Endothelial cell of umbilical vein (primary cell): ENCODE results near the gene SAMD9L. TPM values are rescaled to one million over a fixed set of nuclear protein-coding genes. Genes with fewer than 3 reads are reported as not detected.

Experiments
- BruUV-seq: library from RNA; stranded (reverse); fragments of 400-500 nt; replicated peaks from 2 replicates; lab custom pipeline; 2021; lab: Mats Ljungman, UMichigan
- CTCF ChIA-PET: fragments of 300-600, 350-600 bp; sonication (Branson Sonifier 250); formaldehyde crosslinking; loops from one replicate; lab custom pipeline; 2021; ENCODE audit warnings: antibody characterized with exemption, inconsistent platforms; lab: Charles Lee
- POLR2A ChIA-PET: fragments of 300-600, 350-600 bp; sonication (Branson Sonifier 250); formaldehyde crosslinking; loops from one replicate; lab custom pipeline; 2021; ENCODE audit warnings: antibody characterized with exemption, inconsistent platforms; lab: Charles Lee
- DNase-seq: peaks from one replicate; pipeline ENCODE4 v3.0.0-alpha.2; 2011; ENCODE audit warnings: low read depth, low spot score
- FAIRE-seq: peaks from 2 replicates; lab custom pipeline; 2011; peaks lifted over from hg19 to GRCh38; lab: Jason Lieb, UNC
- H2AFZ ChIP-seq: 2 replicates; pipeline ENCODE4 v1.6.0; 2012; ENCODE audit warnings: low read depth, low read length, control low read depth, inconsistent platforms
- H3K27ac ChIP-seq: 2 replicates; pipeline ENCODE4 v1.5.1; 2011; ENCODE audit warnings: low read depth, mild to moderate bottlenecking, control low read depth, low read length, moderate library complexity; ENCODE audit not compliant: insufficient read depth
- H3K27me3 ChIP-seq, 2 experiments: 2 replicates each; pipeline versions ENCODE4 v1.6.0 to v1.6.1; 2011; ENCODE audit warnings: low read length in 2 of 2, mixed read lengths in 1 of 2; ENCODE audit not compliant: control insufficient read depth in 2 of 2, insufficient read depth in 2 of 2
- H3K36me3 ChIP-seq, 2 experiments: 2 replicates in 1 of 2; 3 replicates in 1 of 2; pipeline ENCODE4 v1.5.1; 2011; ENCODE audit warnings: low read length in 2 of 2, mild to moderate bottlenecking in 1 of 2, moderate library complexity in 1 of 2; ENCODE audit not compliant: control insufficient read depth in 2 of 2, insufficient read depth in 2 of 2; ENCODE audit errors: extremely low read depth in 1 of 2
- H3K4me1 ChIP-seq: 3 replicates; pipeline ENCODE4 v1.5.1; 2011; ENCODE audit warnings: mild to moderate bottlenecking, low read length; ENCODE audit not compliant: control insufficient read depth, insufficient read depth; ENCODE audit errors: extremely low read depth
- H3K4me2 ChIP-seq: 2 replicates; pipeline ENCODE4 v1.6.1; 2011; ENCODE audit warnings: low read length, control low read depth, mixed read lengths; ENCODE audit not compliant: insufficient read depth
- H3K4me3 ChIP-seq, 3 experiments: fragments of 200-600 bp in 1 of 3; sonication (generic), shearing (Covaris generic) in 1 of 3; replicated peaks in 1 of 3; 2 replicates each; pipeline ENCODE4 v1.5.1; 2011 to 2016; ENCODE audit warnings: control low read depth in 3 of 3, low read length in 3 of 3, mild to moderate bottlenecking in 2 of 3, inconsistent platforms in 1 of 3, low read depth in 1 of 3, moderate library complexity in 1 of 3; ENCODE audit not compliant: insufficient read depth in 1 of 3
- H3K79me2 ChIP-seq: 2 replicates; pipeline ENCODE4 v1.6.0; 2012; ENCODE audit warnings: low read length, inconsistent platforms; ENCODE audit not compliant: control insufficient read depth, insufficient read depth
- H3K9ac ChIP-seq: replicated peaks from 2 replicates; pipeline ENCODE3; 2011; ENCODE audit warnings: low read length, control low read depth; ENCODE audit not compliant: insufficient read depth; ENCODE audit errors: extremely low read depth
- H3K9me1 ChIP-seq: replicated peaks from 3 replicates; pipeline ENCODE4 v1.6.0; 2011; ENCODE audit warnings: mild to moderate bottlenecking, low read length; ENCODE audit not compliant: control insufficient read depth, insufficient read depth; ENCODE audit errors: extremely low read depth
- H3K9me3 ChIP-seq: replicated peaks from 2 replicates; pipeline ENCODE4 v1.5.1; 2012; ENCODE audit warnings: low read length, inconsistent platforms; ENCODE audit not compliant: control insufficient read depth, insufficient read depth
- H4K20me1 ChIP-seq: replicated peaks from 2 replicates; pipeline ENCODE3; 2011; ENCODE audit warnings: mild to moderate bottlenecking, low read length; ENCODE audit not compliant: control insufficient read depth, insufficient read depth; ENCODE audit errors: extremely low read depth
- CTCF ChIP-seq, 2 donors: IDR thresholded peaks; 1 replicate in 1 of 2; 2 replicates in 1 of 2; pipeline ENCODE4 v1.5.1; 2011; ENCODE audit warnings: low read length in 2 of 2, mild to moderate bottlenecking in 2 of 2, moderate library complexity in 2 of 2, control low read depth in 1 of 2, inconsistent platforms in 1 of 2, low read depth in 1 of 2; ENCODE audit not compliant: insufficient read depth in 1 of 2; ENCODE audit errors: extremely low read depth in 1 of 2
- EZH2 ChIP-seq: IDR thresholded peaks from 2 replicates; pipeline ENCODE4 v1.6.1; 2012; ENCODE audit warnings: borderline replicate concordance, low read depth, mild to moderate bottlenecking, moderate library complexity, low read length, inconsistent platforms; ENCODE audit not compliant: severe bottlenecking
- FOS ChIP-seq: IDR thresholded peaks from 2 replicates; pipeline ENCODE4 v1.6.1; 2011; ENCODE audit warnings: mild to moderate bottlenecking, low read length, moderate library complexity, borderline replicate concordance; ENCODE audit not compliant: insufficient read depth
- GATA2 ChIP-seq: IDR thresholded peaks from 2 replicates; pipeline ENCODE4 v1.7.0; 2011; ENCODE audit warnings: low read depth, mild to moderate bottlenecking, moderate library complexity, mixed read lengths, low read length; ENCODE audit not compliant: insufficient read length, insufficient read depth
- JUN ChIP-seq: IDR thresholded peaks from 2 replicates; pipeline ENCODE4 v1.6.1; 2011; ENCODE audit warnings: borderline replicate concordance, low read depth; ENCODE audit not compliant: insufficient read length, insufficient read depth
- MAX ChIP-seq: IDR thresholded peaks from 2 replicates; pipeline ENCODE4 v1.6.1; 2011; ENCODE audit not compliant: insufficient read depth, insufficient read length
- MYC ChIP-seq: IDR thresholded peaks from one replicate; pipeline ENCODE4 v1.6.1; 2011; ENCODE audit warnings: mild to moderate bottlenecking, low read depth, low read length
- POLR2A ChIP-seq: IDR thresholded peaks from 2 replicates; pipeline ENCODE4 v1.6.1; 2012; ENCODE audit warnings: low read depth, mild to moderate bottlenecking, control low read depth, low read length
- POLR2AphosphoS5 ChIP-seq: IDR thresholded peaks from 2 replicates; pipeline ENCODE4 v1.6.1; 2012; ENCODE audit warnings: low read depth, mild to moderate bottlenecking, control low read depth, low read length, moderate library complexity; ENCODE audit not compliant: insufficient read depth
- dilution Hi-C: fragments of 300-500 bp; cut with MboI; formaldehyde crosslinking; loops from one replicate; pipeline ENCODE4 v1.15.0; 2019; ENCODE audit warnings: low sequenced_read_pairs; ENCODE audit not compliant: extremely low pct_ligation_motif_present
- intact Hi-C: fragments of 100-400 bp; cut with micrococcal nuclease; formaldehyde crosslinking; loops from one replicate; pipeline ENCODE4 v1.10.0; 2022
- polyA plus RNA-seq, 4 experiments: library from polyadenylated mRNA; depleted of rRNA in 3 of 4; stranded (reverse) in 3 of 4; unstranded in 1 of 4; fragments of >200 nt; gene quantifications; 2 replicates each; pipeline versions ENCODE4 v1.2.1 to v1.2.3, GENCODE V29; 2011 to 2012; ENCODE audit warnings: missing spikeins in 1 of 4
- total RNA-seq: library from RNA; stranded (reverse); gene quantifications from 2 replicates; pipeline ENCODE4 v1.2.3, GENCODE V29; 2021

Gene SAMD9L
- total and polyA plus RNA-seq, 2 donors (not counting 3 experiments of a cell fraction or from before 2014, with no cell fraction given) = 2.7 to 14.9 TPM

- Histone ChIP-seq H3K79me2 (no peaks in the 10 kb centered on the region), H3K9me3 (no peaks in the 10 kb centered on the region), H3K4me2 (no peak overlapping the region), H3K27ac (no peak overlapping the region), H3K27me3 (peaks cover 7 to 38% of the 10 kb centered on the region in 2 experiments), H2AFZ (no peak overlapping the region), H4K20me1 (no peaks in the 10 kb centered on the region), H3K4me3 (no peak overlapping the region), H3K9me1 (no peaks in the 10 kb centered on the region), H3K36me3 (no peaks in the 10 kb centered on the region), H3K9ac (no peak overlapping the region), H3K4me1 (no peaks in the 10 kb centered on the region)
- POLR2A ChIA-PET = no interaction called here
- FAIRE-seq (no peak), DNase-seq (no peak)
- CTCF ChIA-PET = interaction anchor here (1.2 to 1.5 kb wide), 2 partner anchors 51 to 249 kb away, joined by 3 read pairs; no protein-coding TSS in a partner anchor
- intact Hi-C loops (no loop called here), dilution Hi-C loops (no loop called here)
- TF ChIP-seq POLR2A = no peak
- no peak for TF ChIP-seq CTCF (IDR thresholded peaks at IDR 0.05; ENCODE audit: extremely low read depth in 1 of 2, insufficient read depth in 1 of 2, low read depth in 1 of 2, low read length in 2 of 2)
- no peak for TF ChIP-seq MAX
- TF ChIP-seq MYC = no peak
- TF ChIP-seq POLR2AphosphoS5 = no peak
- no peak for TF ChIP-seq EZH2
- no peak for TF ChIP-seq FOS
- no peak for TF ChIP-seq JUN
- TF ChIP-seq GATA2 = no peak
- BruUV-seq = no TSS peak
These were observed 46.2 kb upstream of the SAMD9L start for GRCh38 chr7:93194386-93194785.
